NCI-H510A (cell line): Measurements from ENCODE around the gene DIRAS1.

Source experiments
- DNase-seq: peaks from one replicate; lab custom pipeline; 2025; lab: John Stamatoyannopoulos, UW

DIRAS1 gene

GRCh38 chr19:2755448-2755705, 34.2 kb upstream of the DIRAS1 start:
- DNase-seq = no peak

- no peak for DNase-seq
These were observed 33.7 kb upstream of the DIRAS1 start for GRCh38 chr19:2754659-2755447.

GRCh38 chr19:2751438-2751830, 30.3 kb upstream of the DIRAS1 start:
- DNase-seq = no peak

GRCh38 chr19:2750808-2751437, 29.8 kb upstream of the DIRAS1 start:
- no peak for DNase-seq

- no peak for DNase-seq
These were observed 26.2 kb upstream of the DIRAS1 start for GRCh38 chr19:2747349-2747748.

- no peak for DNase-seq
These were observed 22.9 kb upstream of the DIRAS1 start for GRCh38 chr19:2744113-2744512.

GRCh38 chr19:2743099-2743498, 21.9 kb upstream of the DIRAS1 start:
- DNase-seq = no peak

GRCh38 chr19:2740314-2740656, 19.1 kb upstream of the DIRAS1 start:
- no peak for DNase-seq

- DNase-seq = peak; percentile 73
These were observed 18.6 kb upstream of the DIRAS1 start, which contains the start of gene SLC39A3 for GRCh38 chr19:2739602-2740313. Gene SLC39A3, minus strand, starts transcription at chr19:2740017. Its CDS starts 2,760 bp downstream, at chr19:2737257.

- no peak for DNase-seq
These were observed 15.5 kb upstream of the DIRAS1 start for GRCh38 chr19:2736550-2737190.

GRCh38 chr19:2735374-2735773, 14.2 kb upstream of the DIRAS1 start:
- no peak for DNase-seq

GRCh38 chr19:2734589-2735288, 13.6 kb upstream of the DIRAS1 start:
- no peak for DNase-seq

- DNase-seq = no peak
These were observed 12.9 kb upstream of the DIRAS1 start for GRCh38 chr19:2733930-2734588.

- no peak for DNase-seq
These were observed 11.7 kb upstream of the DIRAS1 start for GRCh38 chr19:2732883-2733282.

- no peak for DNase-seq
These were observed 11.1 kb upstream of the DIRAS1 start for GRCh38 chr19:2732157-2732725.

GRCh38 chr19:2731181-2731995, 10.2 kb upstream of the DIRAS1 start:
- DNase-seq = no peak

GRCh38 chr19:2729943-2730818, 9.0 kb upstream of the DIRAS1 start:
- no peak for DNase-seq

GRCh38 chr19:2728783-2729387, 7.7 kb upstream of the DIRAS1 start:
- no peak for DNase-seq

- DNase-seq = no peak
These were observed 6.4 kb upstream of the DIRAS1 start for GRCh38 chr19:2727640-2727944.
